Activated CD8-positive, alpha-beta T cell treated with anti-CD3 and anti-CD28 coated beads, Interleukin-2, amount 10 ng/mL, durations not matched to agents 7 days and 5 days (primary cell): Measurements from ENCODE around the gene ATP6V0A4. TPM values are rescaled to one million over a fixed set of nuclear protein-coding genes. Genes with fewer than 3 reads are reported as not detected.
"Not testable (repeated sequence)": the region's sequence is repeated elsewhere in the genome, so short reads cannot be mapped to it uniquely, and the experiment has no call there.

ENCODE experiments used
- ATAC-seq: fragments of 150-1000 bp; cut with Tn5 transposase; one replicate; pipeline ENCODE4 v1.10.0; 2021; ENCODE audit warnings: moderate library complexity
- CTCF ChIA-PET: fragments of 350-600 bp; sonication (Branson Sonifier 250); formaldehyde crosslinking; loops from one replicate; lab custom pipeline; 2021; ENCODE audit warnings: antibody characterized with exemption; lab: Charles Lee
- POLR2A ChIA-PET: fragments of 350-600 bp; sonication (Branson Sonifier 250); formaldehyde crosslinking; loops from one replicate; lab custom pipeline; 2021; ENCODE audit warnings: antibody characterized with exemption; lab: Charles Lee
- DNase-seq: peaks from one replicate; pipeline ENCODE4 v3.0.0-alpha.2; 2020
- H3K27ac Mint-ChIP-seq: one replicate; pipeline ENCODE4 v1.8.0; 2021; ENCODE audit warnings: mild to moderate bottlenecking, mixed read lengths
- H3K27me3 Mint-ChIP-seq: one replicate; pipeline ENCODE4 v1.8.0; 2021; ENCODE audit warnings: low read depth, mixed read lengths
- H3K36me3 Mint-ChIP-seq: one replicate; pipeline ENCODE4 v1.8.0; 2021; ENCODE audit warnings: low read depth, mixed read lengths
- H3K4me1 Mint-ChIP-seq: one replicate; pipeline ENCODE4 v1.8.0; 2021; ENCODE audit warnings: low read depth, mixed read lengths
- H3K4me3 Mint-ChIP-seq: one replicate; pipeline ENCODE4 v1.8.0; 2021; ENCODE audit warnings: mild to moderate bottlenecking, mixed read lengths
- H3K9me3 Mint-ChIP-seq: one replicate; pipeline ENCODE4 v1.8.0; 2022; ENCODE audit warnings: mixed read lengths; ENCODE audit not compliant: insufficient read depth
- total RNA-seq, 2 experiments: library from RNA; stranded (reverse); gene quantifications; one replicate each; pipeline ENCODE4 v1.2.3, GENCODE V29; 2021

Gene ATP6V0A4
- total RNA-seq, 2 experiments from 2014 or later, result not detected

DNA sequence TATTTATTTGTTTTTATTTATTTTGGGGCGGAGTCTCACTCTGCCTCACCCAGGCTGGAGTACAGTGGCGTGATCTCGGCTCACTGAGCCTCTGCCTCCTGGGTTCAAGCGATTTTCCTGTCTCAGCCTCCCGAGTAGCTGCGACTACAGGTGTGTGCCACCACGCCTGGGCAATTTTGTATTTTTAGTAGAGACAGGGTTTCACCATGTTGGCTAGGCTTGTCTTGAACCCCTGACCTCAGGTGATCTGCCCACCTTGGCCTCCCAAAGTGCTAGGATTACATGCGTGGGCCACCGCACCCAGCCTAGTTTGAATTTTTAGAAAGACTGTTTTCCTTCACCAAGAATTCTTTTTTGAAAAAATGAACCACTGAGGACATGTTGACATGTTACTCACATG lies 102.2 kb downstream of the ATP6V0A4 start:
- CTCF ChIA-PET, POLR2A ChIA-PET: not testable (repeated sequence)

GRCh38 chr7:138695106-138695505 lies 102.9 kb downstream of the ATP6V0A4 start:
- ChIA-PET POLR2A (no interaction called here), CTCF (no interaction called here)
- no peak for ATAC-seq
- Mint-ChIP-seq H3K27me3 (peaks cover 2% of the 10 kb centered on the region), H3K9me3 (no peaks in the 10 kb centered on the region), H3K4me3 (no peak overlapping the region), H3K27ac (no peak overlapping the region), H3K36me3 (no peaks in the 10 kb centered on the region), H3K4me1 (no peaks in the 10 kb centered on the region)
- no peak for DNase-seq

More for the DNA sequence above, 102.2 kb downstream of the ATP6V0A4 start:
- H3K27me3 Mint-ChIP-seq, H3K36me3 Mint-ChIP-seq, DNase-seq, ATAC-seq, H3K4me3 Mint-ChIP-seq, H3K9me3 Mint-ChIP-seq, H3K27ac Mint-ChIP-seq, H3K4me1 Mint-ChIP-seq: not testable (repeated sequence)

DNA sequence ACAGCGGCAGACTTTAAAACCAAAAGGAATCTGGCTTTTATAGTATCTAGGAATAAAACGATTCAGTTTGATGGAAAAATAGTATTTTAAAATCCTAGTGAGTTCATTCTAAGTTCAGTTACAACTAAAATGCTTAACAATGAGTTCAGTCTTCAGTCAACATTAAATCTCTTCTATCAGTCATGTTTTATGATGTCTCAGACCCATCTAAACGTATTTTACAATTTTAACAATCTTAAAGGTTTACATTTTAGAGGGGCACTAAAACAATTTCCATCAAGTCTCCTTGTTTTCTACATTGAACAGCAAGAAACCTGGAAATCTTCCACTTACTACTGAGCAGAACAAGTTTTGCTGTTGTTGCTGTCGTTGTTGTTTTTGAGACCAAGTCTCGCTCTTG lies 106.8 kb downstream of the ATP6V0A4 start:
- H3K9me3 Mint-ChIP-seq, result no peaks in the 10 kb centered on the region
- H3K27ac Mint-ChIP-seq, result no peak overlapping the region

GRCh38 chr7:138690495-138690894 lies 107.5 kb downstream of the ATP6V0A4 start:
- ATAC-seq (no peak), DNase-seq (no peak)
- Mint-ChIP-seq H3K9me3 (no peaks in the 10 kb centered on the region), H3K27ac (no peak overlapping the region), H3K27me3 (peaks cover 2% of the 10 kb centered on the region), H3K4me3 (no peak overlapping the region), H3K36me3 (no peaks in the 10 kb centered on the region), H3K4me1 (no peaks in the 10 kb centered on the region)
- POLR2A ChIA-PET, result no interaction called here
- CTCF ChIA-PET, result no interaction called here

More for the DNA sequence above, 106.8 kb downstream of the ATP6V0A4 start:
- Mint-ChIP-seq H3K4me1 (no peaks in the 10 kb centered on the region), H3K4me3 (no peak overlapping the region), H3K27me3 (peaks cover 2% of the 10 kb centered on the region), H3K36me3 (no peaks in the 10 kb centered on the region)
- CTCF ChIA-PET, result no interaction called here
- ATAC-seq (no peak), DNase-seq (no peak)
- POLR2A ChIA-PET, result no interaction called here

DNA sequence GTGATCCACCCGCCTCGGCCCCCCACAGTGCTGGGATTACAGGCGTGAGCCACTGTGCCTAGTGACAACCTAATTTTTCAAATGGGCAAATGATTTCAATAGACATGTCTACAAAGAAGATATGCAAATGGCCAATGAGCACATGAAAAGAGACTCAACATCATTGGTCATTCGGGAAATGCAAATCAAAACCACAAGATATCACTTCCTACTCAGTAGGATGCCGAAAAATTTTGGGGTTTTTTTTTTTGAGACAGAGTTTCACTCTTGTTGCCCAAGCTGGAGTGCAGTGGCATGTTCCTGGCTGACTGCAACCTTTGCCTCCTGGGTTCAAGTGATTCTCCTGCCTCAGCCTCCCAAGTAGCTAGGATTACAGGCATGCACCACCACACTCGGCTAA lies 110.0 kb downstream of the ATP6V0A4 start:
- H3K4me3 Mint-ChIP-seq, ATAC-seq, CTCF ChIA-PET: not testable (repeated sequence)

GRCh38 chr7:138684340-138684739 lies 113.7 kb downstream of the ATP6V0A4 start:
- Mint-ChIP-seq H3K4me3 (no peak overlapping the region), H3K4me1 (no peaks in the 10 kb centered on the region), H3K9me3 (no peaks in the 10 kb centered on the region), H3K27ac (no peak overlapping the region), H3K36me3 (no peaks in the 10 kb centered on the region), H3K27me3 (no peaks in the 10 kb centered on the region)
- DNase-seq (no peak), ATAC-seq (no peak)
- ChIA-PET POLR2A (no interaction called here), CTCF (no interaction called here)

More for the DNA sequence above, 110.0 kb downstream of the ATP6V0A4 start:
- H3K4me1 Mint-ChIP-seq, H3K36me3 Mint-ChIP-seq, POLR2A ChIA-PET, DNase-seq, H3K9me3 Mint-ChIP-seq, H3K27ac Mint-ChIP-seq, H3K27me3 Mint-ChIP-seq: not testable (repeated sequence)

DNA sequence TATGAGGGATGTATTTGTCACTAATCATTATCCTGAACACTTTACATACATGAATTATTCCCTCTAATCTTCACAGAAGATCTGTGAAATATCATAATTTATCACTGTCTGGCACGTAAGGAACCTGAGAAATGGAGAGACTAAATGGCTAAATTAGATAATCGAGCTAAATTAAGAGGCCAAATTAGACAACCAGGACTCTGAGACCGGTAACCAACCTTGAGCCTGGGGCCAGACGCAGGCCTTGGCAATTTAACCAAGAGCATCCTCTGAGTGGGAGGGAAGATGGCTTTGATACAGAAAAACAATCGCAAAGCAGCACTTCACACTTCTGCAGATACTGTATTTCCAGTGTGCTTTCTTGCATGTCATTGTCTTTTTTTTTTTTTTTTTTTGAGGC lies 118.2 kb downstream of the ATP6V0A4 start:
- no peak for ATAC-seq
- ChIA-PET POLR2A (no interaction called here), CTCF (no interaction called here)
- Mint-ChIP-seq H3K4me1 (no peaks in the 10 kb centered on the region), H3K27ac (no peak overlapping the region), H3K9me3 (no peaks in the 10 kb centered on the region), H3K36me3 (no peaks in the 10 kb centered on the region), H3K4me3 (no peak overlapping the region), H3K27me3 (no peaks in the 10 kb centered on the region)
- DNase-seq, result no peak

DNA sequence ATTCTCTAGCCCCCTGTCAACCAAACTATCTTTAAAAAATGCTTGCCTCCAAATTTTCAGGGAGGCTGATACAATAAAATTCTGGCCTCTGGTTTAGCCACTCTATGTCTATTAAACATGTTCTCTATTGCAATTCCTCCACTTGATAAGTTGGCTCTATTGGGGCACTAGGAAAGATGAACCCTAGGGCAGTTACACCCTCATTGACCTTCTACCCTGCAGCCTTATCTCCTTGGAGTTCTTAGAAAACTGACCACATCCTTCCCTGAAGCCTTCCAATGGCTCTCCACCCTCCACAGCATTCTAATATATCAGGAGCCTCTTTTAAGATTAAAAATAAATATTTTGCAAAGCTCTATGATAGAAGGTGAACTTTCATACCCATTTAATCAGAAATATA lies 127.4 kb downstream of the ATP6V0A4 start:
- Mint-ChIP-seq H3K36me3 (peaks cover 4% of the 10 kb centered on the region), H3K9me3 (peaks cover 9% of the 10 kb centered on the region), H3K4me1 (peaks cover 28% of the 10 kb centered on the region), H3K27me3 (peaks cover 13% of the 10 kb centered on the region), H3K4me3 (no peak overlapping the region), H3K27ac (no peak overlapping the region)
- ChIA-PET CTCF (no interaction called here), POLR2A (no interaction called here)
- no peak for ATAC-seq
- no peak for DNase-seq

DNA sequence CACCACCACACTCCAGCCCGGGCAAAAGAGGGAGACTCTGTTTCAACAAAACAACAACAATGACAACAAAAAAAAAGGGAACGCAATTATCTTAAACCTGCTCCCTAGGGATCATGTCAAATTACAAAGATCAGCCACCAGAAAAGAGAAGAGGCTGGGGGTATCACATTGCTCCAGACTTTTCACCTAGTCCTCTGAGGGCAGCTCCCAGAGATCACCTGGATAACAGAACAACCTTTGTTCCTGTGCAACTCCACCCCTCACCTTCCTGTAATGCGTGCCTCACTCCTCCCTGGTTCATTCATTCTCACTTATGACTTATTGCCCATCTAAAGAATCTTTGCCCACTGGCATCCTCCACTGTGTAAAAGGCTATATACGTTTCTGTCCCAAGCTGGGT lies 128.6 kb downstream of the ATP6V0A4 start:
- Mint-ChIP-seq H3K27me3 (peaks cover 17% of the 10 kb centered on the region), H3K27ac (no peak overlapping the region), H3K4me1 (peaks cover 35% of the 10 kb centered on the region), H3K4me3 (no peak overlapping the region), H3K9me3 (peaks cover 9% of the 10 kb centered on the region), H3K36me3 (peaks cover 4% of the 10 kb centered on the region)
- ATAC-seq (no peak), DNase-seq (no peak)
- POLR2A ChIA-PET, result no interaction called here
- CTCF ChIA-PET, result no interaction called here

DNA sequence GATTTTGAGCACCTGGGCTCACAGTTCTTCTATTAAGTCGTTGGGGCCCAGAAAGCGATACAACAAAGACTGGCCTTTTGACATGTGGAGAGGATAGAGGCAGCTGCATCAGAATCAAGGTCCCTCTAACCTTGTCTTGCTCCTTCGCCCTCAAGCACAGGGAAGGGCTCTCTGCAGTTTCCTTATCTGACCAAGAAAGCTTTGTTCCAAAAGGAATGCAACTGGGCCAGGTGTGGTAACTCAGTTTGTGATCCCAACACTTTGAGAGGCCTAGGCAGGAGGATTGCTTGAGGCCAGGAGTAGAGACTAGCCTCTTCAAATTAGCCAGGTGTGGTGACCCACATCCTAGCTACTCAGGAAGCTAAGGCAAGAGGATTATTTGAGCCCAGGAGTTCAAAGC lies 129.1 kb downstream of the ATP6V0A4 start:
- ChIA-PET POLR2A (no interaction called here), CTCF (no interaction called here)
- no peak for DNase-seq
- Mint-ChIP-seq H3K4me1 (peaks cover 35% of the 10 kb centered on the region), H3K9me3 (peaks cover 9% of the 10 kb centered on the region), H3K36me3 (peaks cover 4% of the 10 kb centered on the region), H3K27ac (no peak overlapping the region), H3K4me3 (no peak overlapping the region), H3K27me3 (peaks cover 19% of the 10 kb centered on the region)
- ATAC-seq, result no peak

DNA sequence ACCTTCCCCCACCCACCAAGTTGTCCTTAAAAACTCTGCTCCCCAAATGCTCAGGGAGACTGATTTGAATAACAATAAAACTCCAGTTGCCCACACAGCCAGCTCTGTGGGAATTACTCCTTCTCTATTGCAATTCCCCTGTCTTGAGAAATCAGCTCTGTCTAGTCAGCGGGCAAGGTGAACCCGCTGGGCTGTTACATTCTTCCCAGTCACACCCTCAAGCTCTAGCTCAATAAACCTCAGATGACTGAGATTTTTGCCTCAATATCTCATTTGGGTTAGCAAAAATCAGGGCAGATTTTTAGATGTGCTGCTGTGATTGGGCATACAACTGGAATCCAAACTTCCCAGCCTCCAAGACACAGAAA lies 129.8 kb downstream of the ATP6V0A4 start:
- Mint-ChIP-seq H3K4me1 (peaks cover 35% of the 10 kb centered on the region), H3K27ac (no peak overlapping the region), H3K9me3 (peaks cover 9% of the 10 kb centered on the region), H3K4me3 (no peak overlapping the region), H3K27me3 (peaks cover 21% of the 10 kb centered on the region), H3K36me3 (peaks cover 4% of the 10 kb centered on the region)
- POLR2A ChIA-PET, result no interaction called here
- ATAC-seq, result no peak
- CTCF ChIA-PET, result no interaction called here
- DNase-seq, result no peak

GRCh38 chr7:138667535-138668228 lies 130.3 kb downstream of the ATP6V0A4 start:
- DNase-seq, result no peak
- ATAC-seq, result no peak
- Mint-ChIP-seq H3K4me1 (peaks cover 35% of the 10 kb centered on the region), H3K27me3 (peaks cover 24% of the 10 kb centered on the region), H3K9me3 (peaks cover 9% of the 10 kb centered on the region), H3K36me3 (peaks cover 4% of the 10 kb centered on the region), H3K4me3 (no peak overlapping the region), H3K27ac (no peak overlapping the region)
- CTCF ChIA-PET, result interaction anchor here (1.1 to 1.4 kb wide), 2 partner anchors 70 to 71 kb away, joined by 3 to 4 read pairs; no protein-coding TSS in a partner anchor
- POLR2A ChIA-PET, result no interaction called here

DNA sequence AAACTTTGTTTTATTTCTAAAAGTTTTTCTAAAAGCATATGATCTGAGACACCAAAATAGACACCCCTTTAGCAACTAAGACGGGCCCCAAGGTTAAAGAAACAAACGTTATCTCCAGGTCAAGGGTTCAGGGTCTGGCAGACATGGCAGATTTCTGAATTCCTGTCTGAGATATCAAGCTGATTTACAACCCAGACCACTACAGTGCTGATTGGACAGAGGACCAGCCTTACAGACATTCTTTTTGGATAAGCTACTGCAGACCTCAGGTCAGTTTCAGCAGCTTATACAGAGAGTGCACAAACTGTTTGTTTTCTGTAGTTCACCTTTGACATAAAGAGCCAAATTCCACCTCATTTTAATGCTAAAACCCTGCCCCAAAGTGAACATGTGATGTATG lies 131.6 kb downstream of the ATP6V0A4 start:
- peaks cover 35% of the 10 kb centered on the region for H3K4me1 Mint-ChIP-seq
- ATAC-seq (no peak), DNase-seq (no peak)
- H3K27ac Mint-ChIP-seq, result no peak overlapping the region
- peaks cover 28% of the 10 kb centered on the region for H3K27me3 Mint-ChIP-seq
- no peak overlapping the region for H3K4me3 Mint-ChIP-seq
- peaks cover 9% of the 10 kb centered on the region for H3K9me3 Mint-ChIP-seq
- CTCF ChIA-PET, result interaction anchor here (1.4 kb wide), 1 partner anchor 72 kb away, joined by 4 read pairs; no protein-coding TSS in a partner anchor
- POLR2A ChIA-PET, result no interaction called here
- peaks cover 4% of the 10 kb centered on the region for H3K36me3 Mint-ChIP-seq
